Endothelial cell (in vitro differentiated cells): ENCODE measurements around the gene MAN2B2. TPM values are rescaled to one million over a fixed set of nuclear protein-coding genes. Genes with fewer than 3 reads are reported as not detected.
"Not testable (repeated sequence)": the region's sequence is repeated elsewhere in the genome, so short reads cannot be mapped to it uniquely, and the experiment has no call there.

Experiments
- DNase-seq: peaks from one replicate; pipeline ENCODE4 v3.0.0; 2021; ENCODE audit warnings: low spot score
- H3K27ac Mint-ChIP-seq: one replicate; pipeline ENCODE4 v1.8.0; 2021; ENCODE audit warnings: mixed read lengths, inconsistent platforms; ENCODE audit not compliant: unreplicated experiment
- H3K27me3 Mint-ChIP-seq: one replicate; pipeline ENCODE4 v1.8.0; 2021; ENCODE audit warnings: mild to moderate bottlenecking, moderate library complexity, mixed read lengths, inconsistent platforms; ENCODE audit not compliant: unreplicated experiment
- H3K36me3 Mint-ChIP-seq: one replicate; pipeline ENCODE4 v1.8.0; 2021; ENCODE audit warnings: mild to moderate bottlenecking, low read depth, mixed read lengths, inconsistent platforms; ENCODE audit not compliant: unreplicated experiment
- H3K4me1 Mint-ChIP-seq: one replicate; pipeline ENCODE4 v1.8.0; 2021; ENCODE audit warnings: mild to moderate bottlenecking, mixed read lengths, inconsistent platforms; ENCODE audit not compliant: unreplicated experiment
- H3K4me3 Mint-ChIP-seq: one replicate; pipeline ENCODE4 v1.8.0; 2021; ENCODE audit warnings: mild to moderate bottlenecking, mixed read lengths, inconsistent platforms; ENCODE audit not compliant: unreplicated experiment
- H3K9me3 Mint-ChIP-seq: one replicate; pipeline ENCODE4 v1.8.0; 2021; ENCODE audit warnings: mixed read lengths, inconsistent platforms; ENCODE audit not compliant: unreplicated experiment
- total RNA-seq: library from RNA; stranded (reverse); fragmentation: NEBNext Ultra II Directional; extraction: Animal tissue kit (Norgen Biotek cat#: 25700); gene quantifications from one replicate; pipeline ENCODE4 v1.2.1, GENCODE V29; 2021; ENCODE audit not compliant: unreplicated experiment
- TF ChIP-seq, protein P1 (sequence below): fragments of 200-600 bp; sonication (generic); IDR thresholded peaks from one replicate; pipeline ENCODE4 v1.5.0; 2021; ENCODE audit warnings: antibody characterized with exemption; ENCODE audit not compliant: unreplicated experiment

Gene MAN2B2
- total RNA-seq, 1 donor from 2014 or later, result 12.5 TPM

DNA sequence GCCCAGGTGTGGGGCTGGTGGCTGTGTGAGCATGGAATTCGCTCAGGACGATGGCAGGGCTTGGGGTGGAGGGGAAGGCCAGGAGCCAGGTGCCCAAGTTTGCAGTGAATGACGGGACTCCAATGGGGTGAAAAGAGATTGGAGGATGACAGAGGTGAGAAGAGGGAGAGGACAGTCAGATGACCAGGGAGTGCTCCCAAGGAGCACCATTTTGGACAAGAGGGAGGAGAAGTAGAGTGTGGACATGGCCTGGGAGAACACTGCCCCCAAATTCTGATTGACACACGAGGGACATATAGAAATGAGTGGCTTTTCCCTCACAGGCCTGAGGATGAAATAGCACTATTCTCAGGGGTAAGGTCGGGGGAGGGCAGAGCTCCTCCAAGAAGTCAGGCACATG is 72.2 kb downstream of the MAN2B2 start:
- H3K4me3 Mint-ChIP-seq, result no peak overlapping the region
- H3K36me3 Mint-ChIP-seq, result peaks cover 2% of the 10 kb centered on the region
- no peak overlapping the region for H3K27ac Mint-ChIP-seq
- H3K9me3 Mint-ChIP-seq, result no peaks in the 10 kb centered on the region
- no peak for DNase-seq
- peaks cover 9% of the 10 kb centered on the region for H3K4me1 Mint-ChIP-seq
- peaks cover 8% of the 10 kb centered on the region for H3K27me3 Mint-ChIP-seq
- TF ChIP-seq, protein P1, sequence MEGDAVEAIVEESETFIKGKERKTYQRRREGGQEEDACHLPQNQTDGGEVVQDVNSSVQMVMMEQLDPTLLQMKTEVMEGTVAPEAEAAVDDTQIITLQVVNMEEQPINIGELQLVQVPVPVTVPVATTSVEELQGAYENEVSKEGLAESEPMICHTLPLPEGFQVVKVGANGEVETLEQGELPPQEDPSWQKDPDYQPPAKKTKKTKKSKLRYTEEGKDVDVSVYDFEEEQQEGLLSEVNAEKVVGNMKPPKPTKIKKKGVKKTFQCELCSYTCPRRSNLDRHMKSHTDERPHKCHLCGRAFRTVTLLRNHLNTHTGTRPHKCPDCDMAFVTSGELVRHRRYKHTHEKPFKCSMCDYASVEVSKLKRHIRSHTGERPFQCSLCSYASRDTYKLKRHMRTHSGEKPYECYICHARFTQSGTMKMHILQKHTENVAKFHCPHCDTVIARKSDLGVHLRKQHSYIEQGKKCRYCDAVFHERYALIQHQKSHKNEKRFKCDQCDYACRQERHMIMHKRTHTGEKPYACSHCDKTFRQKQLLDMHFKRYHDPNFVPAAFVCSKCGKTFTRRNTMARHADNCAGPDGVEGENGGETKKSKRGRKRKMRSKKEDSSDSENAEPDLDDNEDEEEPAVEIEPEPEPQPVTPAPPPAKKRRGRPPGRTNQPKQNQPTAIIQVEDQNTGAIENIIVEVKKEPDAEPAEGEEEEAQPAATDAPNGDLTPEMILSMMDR, result no peak

DNA sequence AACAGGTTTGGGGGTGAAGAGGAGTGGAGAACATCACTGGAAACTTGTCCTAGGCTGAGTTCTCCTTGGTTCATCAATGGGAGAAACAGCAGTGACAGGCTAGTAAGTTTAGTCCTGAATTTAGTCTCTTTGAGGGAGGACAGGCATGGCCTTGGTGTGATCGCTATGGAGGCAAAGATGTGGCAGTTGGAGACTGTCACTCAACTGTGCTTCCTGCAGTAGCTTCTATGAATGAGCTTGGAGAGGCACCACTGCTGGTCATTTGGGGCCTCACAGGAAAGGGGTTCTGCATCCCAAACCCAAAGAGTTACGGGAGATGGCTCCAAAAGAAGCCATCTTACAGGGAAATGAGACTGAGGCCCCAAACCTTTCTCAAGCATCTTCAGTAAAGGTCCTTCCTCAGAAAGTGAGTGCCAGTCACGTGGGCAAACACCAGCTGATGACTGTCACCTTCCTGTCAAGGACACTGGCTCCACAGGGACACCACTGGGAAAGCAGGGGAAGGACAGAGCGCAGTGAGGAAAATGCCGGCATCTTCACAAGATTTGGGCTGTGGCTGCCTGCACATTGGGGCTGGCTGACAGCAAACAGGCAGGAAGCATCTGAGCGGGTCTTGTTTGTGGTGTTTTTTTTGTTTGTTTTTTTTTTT is 72.7 kb downstream of the MAN2B2 start:
- no peaks in the 10 kb centered on the region for H3K36me3 Mint-ChIP-seq
- TF ChIP-seq, protein P1, result no peak

DNA sequence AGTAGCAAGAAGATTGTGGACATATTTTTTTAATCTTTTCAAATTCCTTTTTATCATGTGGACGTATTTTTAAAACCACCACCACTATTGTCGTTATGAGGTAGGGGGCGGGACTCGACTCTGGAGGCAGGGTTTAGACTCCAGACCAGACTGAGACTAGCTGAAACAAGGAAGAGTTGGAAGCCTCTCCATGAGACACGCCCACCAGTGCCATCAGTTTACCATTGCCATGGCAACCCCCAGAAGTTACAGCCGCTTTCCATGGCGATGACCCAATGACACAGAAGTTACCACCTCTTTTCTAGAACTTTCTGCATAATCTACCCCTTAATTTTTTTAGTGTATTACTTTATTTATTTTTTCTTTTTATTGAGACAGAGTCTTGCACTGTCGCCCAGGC is 74.2 kb downstream of the MAN2B2 start:
- TF ChIP-seq, protein P1, result no peak
- no peak overlapping the region for H3K4me3 Mint-ChIP-seq
- no peaks in the 10 kb centered on the region for H3K36me3 Mint-ChIP-seq
- H3K27me3 Mint-ChIP-seq, result peaks cover 8% of the 10 kb centered on the region
- no peak overlapping the region for H3K27ac Mint-ChIP-seq
- no peaks in the 10 kb centered on the region for H3K9me3 Mint-ChIP-seq
- H3K4me1 Mint-ChIP-seq, result no peaks in the 10 kb centered on the region
- DNase-seq, result no peak

More for the DNA sequence above, 72.7 kb downstream of the MAN2B2 start:
- Mint-ChIP-seq H3K4me3 (no peak overlapping the region), H3K27me3 (peaks cover 8% of the 10 kb centered on the region), H3K27ac (no peak overlapping the region), H3K9me3 (no peaks in the 10 kb centered on the region), H3K4me1 (peaks cover 7% of the 10 kb centered on the region)
- no peak for DNase-seq

DNA sequence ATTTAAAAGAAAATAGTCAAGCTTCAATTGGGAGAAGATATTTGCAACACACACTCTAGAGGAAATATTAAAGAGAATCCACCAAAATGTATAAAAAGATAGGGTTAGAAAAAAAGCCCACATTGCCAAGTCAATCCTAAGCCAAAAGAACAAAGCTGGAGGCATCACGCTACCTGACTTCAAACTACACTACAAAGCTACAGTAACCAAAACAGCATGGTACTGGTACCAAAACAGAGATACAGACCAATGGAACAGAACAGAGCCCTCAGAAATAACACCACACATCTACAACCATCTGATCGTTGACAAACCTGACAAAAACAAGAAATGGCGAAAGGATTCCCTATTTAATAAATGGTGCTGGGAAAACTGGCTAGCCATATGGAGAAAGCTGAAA is 79.2 kb downstream of the MAN2B2 start:
- not testable (repeated sequence) for DNase-seq, H3K27me3 Mint-ChIP-seq, H3K9me3 Mint-ChIP-seq, H3K4me1 Mint-ChIP-seq, H3K36me3 Mint-ChIP-seq, H3K27ac Mint-ChIP-seq, H3K4me3 Mint-ChIP-seq

- not testable (repeated sequence) for DNase-seq, H3K4me3 Mint-ChIP-seq, H3K36me3 Mint-ChIP-seq, H3K27me3 Mint-ChIP-seq, H3K27ac Mint-ChIP-seq, H3K9me3 Mint-ChIP-seq, H3K4me1 Mint-ChIP-seq
These were observed 80.3 kb downstream of the MAN2B2 start for GRCh38 chr4:6655291-6655690.

DNA sequence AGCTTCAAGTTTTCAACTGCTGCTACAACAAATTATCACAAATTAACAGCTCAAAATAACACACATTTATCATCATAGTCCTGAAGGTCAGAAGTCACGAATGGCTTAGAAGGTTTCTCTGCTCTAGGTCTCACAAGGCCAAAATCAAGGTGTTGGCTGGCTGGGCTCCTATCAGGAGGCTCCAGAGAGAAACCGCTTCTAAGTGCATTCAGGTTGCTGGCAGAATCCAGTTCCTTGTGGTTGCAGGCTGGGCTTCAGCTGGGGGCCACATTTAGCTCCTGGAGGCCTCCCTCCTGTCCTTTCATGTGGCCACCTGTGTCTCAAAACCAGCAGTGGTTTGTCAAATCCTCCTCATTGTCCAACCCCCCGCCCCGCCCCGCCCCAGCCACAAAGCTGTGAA is 80.9 kb downstream of the MAN2B2 start:
- Mint-ChIP-seq H3K4me3 (no peak overlapping the region), H3K9me3 (no peaks in the 10 kb centered on the region), H3K27me3 (peaks cover 4% of the 10 kb centered on the region), H3K4me1 (no peaks in the 10 kb centered on the region), H3K27ac (no peak overlapping the region), H3K36me3 (no peaks in the 10 kb centered on the region)
- no peak for DNase-seq
- TF ChIP-seq, protein P1, result no peak
